ENCODE data around the gene PRICKLE2.

- TF ChIP-seq CTCF (IDR thresholded peaks at IDR 0.05; ENCODE audit: low read depth, low read length, poor library complexity, severe bottlenecking) (no peak), EZH2phosphoT487 (IDR thresholded peaks at IDR 0.05; ENCODE audit: borderline replicate concordance, low read length) (no peak)
These were observed 65.1 kb downstream of the PRICKLE2 start for GRCh38 chr3:64160000-64160695.

Data from DOHH2 (cell line).